H1 (cell line): ENCODE results near the gene ANKRD12. TPM values are rescaled to one million over a fixed set of nuclear protein-coding genes. Genes with fewer than 3 reads are reported as not detected.

ENCODE experiments used
- CHD7 ChIP-seq: fragments of 300-600 bp; sonication (generic); IDR thresholded peaks from 2 replicates; pipeline ENCODE4 v1.7.1; 2012; ENCODE audit warnings: low read length, moderate library complexity, mild to moderate bottlenecking, inconsistent platforms; ENCODE audit not compliant: insufficient replicate concordance
- polyA plus RNA-seq, 7 experiments: library from polyadenylated mRNA; depleted of rRNA in 3 of 7; stranded (reverse) in 5 of 7; unstranded in 2 of 7; fragments of >200 nt in 5 of 7; fragments of 200-250 nt in 2 of 7; gene quantifications; 1 replicate in 5 of 7; 2 replicates in 1 of 7; 4 replicates in 1 of 7; pipeline versions ENCODE4 v1.2.1 to v1.2.3, GENCODE V29; 2011 to 2013; ENCODE audit warnings: missing spikeins in 2 of 7, mixed read lengths in 2 of 7
- total RNA-seq: library from RNA; stranded (reverse); fragmentation: NEBNext Ultra II Directional; extraction: Animal tissue kit (Norgen Biotek cat#: 25700); gene quantifications from 2 replicates; pipeline ENCODE4 v1.2.1, GENCODE V29; 2021

The ANKRD12 gene
- total and polyA plus RNA-seq, 2 of the 8 experiments (the other 6 are each of a cell fraction or from before 2014, with no cell fraction given) = 2.6 to 37.9 TPM

GRCh38 chr18:9204659-9205058 lies 68.1 kb downstream of the ANKRD12 start (continued):
- no peak for TF ChIP-seq CHD7
